ENCODE measurements around the gene LRRC4C. TPM values are rescaled to one million over a fixed set of nuclear protein-coding genes. Genes with fewer than 3 reads are reported as not detected.

LRRC4C gene
- total and polyA plus RNA-seq, 10 of the 15 experiments (the other 5 are each of a cell fraction or from before 2014, with no cell fraction given): 1.5 TPM; not detected in 9

GRCh38 chr11:41190437-41191082 is 268.9 kb downstream of the LRRC4C start:
- Histone ChIP-seq H3K9ac (ENCODE audit: control insufficient read depth, insufficient read depth, low read length) (no peak overlapping the region), H3K79me2 (ENCODE audit: control insufficient read depth, insufficient read depth, low read length) (no peaks in the 10 kb centered on the region), H3K4me2 (ENCODE audit: control insufficient read depth, insufficient read depth) (no peak overlapping the region), H3K27me3 (replicated peaks in 1 of 2; ENCODE audit: control insufficient read depth in 2 of 2, insufficient read depth in 2 of 2, low read length in 1 of 2) (no peaks in the 10 kb centered on the region), H3K36me3 (ENCODE audit: control insufficient read depth in 2 of 2, insufficient read depth in 2 of 2, low read length in 1 of 2) (no peaks in the 10 kb centered on the region), H3K4me3 (no peak overlapping the region), H4K20me1 (ENCODE audit: control insufficient read depth, insufficient read depth) (no peaks in the 10 kb centered on the region), H2AFZ (ENCODE audit: control insufficient read depth, low read depth, low read length) (no peak overlapping the region), H3K27ac (ENCODE audit: control insufficient read depth, insufficient read depth) (no peak overlapping the region), H3K4me1 (ENCODE audit: control insufficient read depth, insufficient read depth, low read length) (no peaks in the 10 kb centered on the region), H3K9me3 (replicated peaks; ENCODE audit: control insufficient read depth, insufficient read depth, low read length) (no peaks in the 10 kb centered on the region)
- CTCF ChIA-PET: interaction anchor here (0.9 kb wide), 1 partner anchor 15 kb away, joined by 3 read pairs; no protein-coding TSS in a partner anchor
- TF ChIP-seq KLF5 (IDR thresholded peaks at IDR 0.05; ENCODE audit: partially characterized antibody): no peak
- TF ChIP-seq ZNF217 (IDR thresholded peaks at IDR 0.05): no peak
- TF ChIP-seq HSF1 (IDR thresholded peaks at IDR 0.05; ENCODE audit: low read depth, low read length): no peak
- TF ChIP-seq RB1 (IDR thresholded peaks at IDR 0.05; ENCODE audit: borderline replicate concordance): no peak
- no peak for TF ChIP-seq HCFC1 (IDR thresholded peaks at IDR 0.05; ENCODE audit: low read length)
- no peak for TF ChIP-seq STAT1 (conservative IDR thresholded peaks at IDR 0.05)
- DNase-seq (ENCODE audit: low read depth, low spot score) (no peak), ATAC-seq (no peak), FAIRE-seq (no peak)
- no TSS peak for BruUV-seq (replicated peaks)
- SMC1A ChIA-PET (ENCODE audit: uncharacterized antibody, unreplicated experiment): no interaction called here
- intact Hi-C loops (cut with micrococcal nuclease; ENCODE audit: unreplicated experiment) (no loop called here), in situ Hi-C loops (cut with MboI) (no loop called here)
- POLR2A ChIA-PET: no interaction called here
- RAD21 ChIA-PET (ENCODE audit: unreplicated experiment): no interaction called here
- WGBS (ENCODE audit: insufficient coverage, insufficient replicate concordance, low lambda C conversion rate, missing lambda C conversion rate): 63% methylated on average over 14 of the region's 14 CpGs
